GM10266 (cell line): ENCODE results near the gene ZBED1.

Source experiments
- DNase-seq: peaks from one replicate; pipeline ENCODE4 v3.0.0; 2012; ENCODE audit errors: extremely low spot score
- TF ChIP-seq, protein P1 (sequence below): IDR thresholded peaks from 2 replicates; pipeline ENCODE4 v1.5.1; 2012; ENCODE audit warnings: mild to moderate bottlenecking, low read depth; ENCODE audit not compliant: control insufficient read depth, insufficient read depth; ENCODE audit errors: missing control alignments

The ZBED1 gene

GRCh38 chrX:2449135-2449886, 51.5 kb downstream of the ZBED1 start:
- TF ChIP-seq, protein P1, sequence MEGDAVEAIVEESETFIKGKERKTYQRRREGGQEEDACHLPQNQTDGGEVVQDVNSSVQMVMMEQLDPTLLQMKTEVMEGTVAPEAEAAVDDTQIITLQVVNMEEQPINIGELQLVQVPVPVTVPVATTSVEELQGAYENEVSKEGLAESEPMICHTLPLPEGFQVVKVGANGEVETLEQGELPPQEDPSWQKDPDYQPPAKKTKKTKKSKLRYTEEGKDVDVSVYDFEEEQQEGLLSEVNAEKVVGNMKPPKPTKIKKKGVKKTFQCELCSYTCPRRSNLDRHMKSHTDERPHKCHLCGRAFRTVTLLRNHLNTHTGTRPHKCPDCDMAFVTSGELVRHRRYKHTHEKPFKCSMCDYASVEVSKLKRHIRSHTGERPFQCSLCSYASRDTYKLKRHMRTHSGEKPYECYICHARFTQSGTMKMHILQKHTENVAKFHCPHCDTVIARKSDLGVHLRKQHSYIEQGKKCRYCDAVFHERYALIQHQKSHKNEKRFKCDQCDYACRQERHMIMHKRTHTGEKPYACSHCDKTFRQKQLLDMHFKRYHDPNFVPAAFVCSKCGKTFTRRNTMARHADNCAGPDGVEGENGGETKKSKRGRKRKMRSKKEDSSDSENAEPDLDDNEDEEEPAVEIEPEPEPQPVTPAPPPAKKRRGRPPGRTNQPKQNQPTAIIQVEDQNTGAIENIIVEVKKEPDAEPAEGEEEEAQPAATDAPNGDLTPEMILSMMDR, result no peak
- no peak for DNase-seq

- TF ChIP-seq, protein P1, result no peak
- no peak for DNase-seq
Observed at GRCh38 chrX:2447484-2447883, 53.3 kb downstream of the ZBED1 start.

DNA sequence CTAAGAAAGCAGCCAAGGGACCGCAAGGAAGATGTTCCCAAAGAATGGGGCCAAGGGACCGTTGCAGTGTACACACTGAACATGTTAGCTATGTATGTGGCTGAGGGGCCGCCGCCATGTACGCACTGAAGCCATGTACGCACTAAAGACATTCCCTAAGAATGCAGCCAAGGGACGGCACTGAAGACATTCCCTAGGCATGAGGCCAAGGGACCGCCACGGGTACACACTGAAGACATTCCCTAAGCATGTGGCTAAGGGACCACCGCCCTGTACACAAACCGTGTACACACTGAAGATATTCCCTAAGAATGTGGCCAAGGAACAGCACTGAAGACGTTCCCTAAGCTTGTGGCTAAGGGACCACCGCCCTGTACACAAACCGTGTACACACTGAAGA, 54.0 kb downstream of the ZBED1 start:
- no peak for DNase-seq
- TF ChIP-seq, protein P1, result no peak

DNA sequence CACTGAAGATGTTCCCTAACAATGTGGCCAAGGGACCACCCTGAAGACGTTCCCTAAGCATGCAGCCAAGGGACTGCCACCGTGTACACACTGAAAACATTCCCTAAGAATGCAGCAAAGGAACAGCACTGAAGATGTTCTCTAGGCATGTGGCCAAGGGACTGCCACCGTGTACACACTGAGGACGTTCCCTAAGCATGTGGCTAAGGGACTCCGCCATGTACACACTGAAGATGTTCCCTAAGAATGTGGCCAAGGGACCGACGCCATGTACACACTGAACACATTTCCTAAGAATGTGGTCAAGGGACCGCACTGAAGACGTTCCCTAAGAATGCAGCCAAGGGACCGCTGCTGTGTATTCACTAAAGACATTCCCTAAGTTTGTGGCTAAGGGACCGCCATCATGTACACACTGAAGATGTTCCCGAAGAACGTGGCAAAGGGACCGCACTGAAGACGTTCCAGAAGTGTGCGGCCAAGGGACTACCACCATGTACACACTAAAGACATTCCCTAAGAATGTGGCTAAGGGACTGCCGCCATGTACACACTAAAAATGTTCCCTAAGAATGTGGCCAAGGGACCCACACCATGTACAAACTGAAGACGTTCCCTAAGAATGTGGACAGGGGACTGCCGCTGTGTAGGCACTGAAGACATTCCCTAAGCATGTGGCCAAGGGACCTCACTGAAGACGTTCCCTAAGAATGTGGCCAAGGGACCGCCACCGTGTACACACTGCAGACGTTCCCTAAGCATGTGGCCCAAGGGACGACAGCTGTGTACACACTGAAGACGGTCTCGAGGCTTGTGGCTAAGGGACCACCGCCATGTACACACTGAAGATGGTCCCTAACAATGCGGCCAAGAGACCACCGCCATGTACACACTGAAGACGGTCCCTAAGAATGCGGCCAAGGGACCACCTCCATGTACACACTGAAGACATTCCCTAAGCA, 54.8 kb downstream of the ZBED1 start:
- no peak for DNase-seq

GRCh38 chrX:2442694-2443093, 58.1 kb downstream of the ZBED1 start:
- TF ChIP-seq, protein P1, result no peak
- no peak for DNase-seq

More for the DNA sequence above, 54.8 kb downstream of the ZBED1 start:
- TF ChIP-seq, protein P1, result no peak

DNA sequence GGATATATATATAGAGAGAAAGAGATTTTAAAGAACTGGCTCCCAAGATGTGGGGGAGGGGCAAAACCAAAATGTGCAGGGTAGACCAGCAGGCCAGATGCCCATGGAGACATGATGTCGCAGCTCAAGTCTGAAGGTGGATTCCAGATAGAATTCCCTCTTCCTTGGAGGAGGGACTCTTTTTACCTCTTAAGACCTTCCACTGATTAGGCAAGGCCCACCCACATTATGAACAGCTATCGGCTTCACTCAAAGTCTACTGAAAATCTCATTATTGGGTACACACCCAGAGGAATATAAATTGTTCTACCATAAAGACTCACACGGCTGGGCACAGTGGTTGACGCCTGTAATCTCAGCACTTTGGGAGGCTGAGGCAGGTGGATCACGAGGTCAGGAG, 59.3 kb downstream of the ZBED1 start:
- no peak for DNase-seq
- TF ChIP-seq, protein P1, result no peak
